Effector CD4-positive, alpha-beta T cell (primary cell): ENCODE measurements around the gene MAGIX.

Experiments used
- DNase-seq: peaks from one replicate; pipeline ENCODE4 v3.0.0-alpha.2; 2020

MAGIX gene

GRCh38 chrX:49184294-49185281 lies 22.0 kb downstream of the MAGIX start:
- DNase-seq: no peak

GRCh38 chrX:49186125-49187027 lies 23.8 kb downstream of the MAGIX start, which contains the start of gene PRICKLE3:
PRICKLE3 (minus strand) TSS chrX:49186373; CDS start chrX:49186297, 76 bp downstream.
- DNase-seq: peak; percentile 60

- no peak for DNase-seq
Observed at GRCh38 chrX:49187028-49187394, 24.5 kb downstream of the MAGIX start.

- DNase-seq: no peak
Observed at GRCh38 chrX:49187526-49187925, 25.0 kb downstream of the MAGIX start.

- DNase-seq: no peak
Observed at GRCh38 chrX:49188468-49189076, 26.0 kb downstream of the MAGIX start.

GRCh38 chrX:49189606-49190005 lies 27.0 kb downstream of the MAGIX start:
- no peak for DNase-seq

- peak; percentile 74 for DNase-seq
Observed at GRCh38 chrX:49190821-49191573, 28.4 kb downstream of the MAGIX start.

GRCh38 chrX:49191574-49192011 lies 29.0 kb downstream of the MAGIX start:
- DNase-seq: no peak

- DNase-seq: no peak
Observed at GRCh38 chrX:49192722-49193328, 30.3 kb downstream of the MAGIX start.

- DNase-seq: no peak
Observed at GRCh38 chrX:49193542-49193964, 31.0 kb downstream of the MAGIX start.

- DNase-seq: no peak
Observed at GRCh38 chrX:49197543-49198087, 35.1 kb downstream of the MAGIX start.

- DNase-seq: no peak
Observed at GRCh38 chrX:49198540-49199314, 36.2 kb downstream of the MAGIX start.

- no peak for DNase-seq
Observed at GRCh38 chrX:49199315-49199595, 36.7 kb downstream of the MAGIX start.

GRCh38 chrX:49199906-49200771 lies 37.6 kb downstream of the MAGIX start, which contains the start of gene SYP:
SYP (minus strand) TSS chrX:49200193; CDS start chrX:49200186, 7 bp downstream.
- DNase-seq: peak; percentile 81

- no peak for DNase-seq
Observed at GRCh38 chrX:49202022-49202421, 39.5 kb downstream of the MAGIX start.

GRCh38 chrX:49203536-49203935 lies 41.0 kb downstream of the MAGIX start:
- no peak for DNase-seq

- no peak for DNase-seq
Observed at GRCh38 chrX:49204017-49204416, 41.5 kb downstream of the MAGIX start.

GRCh38 chrX:49204709-49205108 lies 42.2 kb downstream of the MAGIX start:
- DNase-seq: no peak

- DNase-seq: no peak
Observed at GRCh38 chrX:49205443-49205842, 42.9 kb downstream of the MAGIX start.

GRCh38 chrX:49206543-49206942 lies 44.0 kb downstream of the MAGIX start:
- DNase-seq: no peak
